Body of pancreas (tissue), 4 donors: ENCODE data around the gene CD300LF.

Experiments used
- CTCF ChIP-seq, 7 experiments: fragments of 450-650 bp in 4 of 7; fragments of 200-600 bp in 3 of 7; sonication (generic) in 3 of 7; IDR thresholded peaks; one replicate each; pipeline ENCODE4 v1.5.1; 2016 to 2019; ENCODE audit warnings: antibody characterized with exemption in 7 of 7
- POLR2A ChIP-seq, 3 donors: fragments of 450-650 bp; IDR thresholded peaks; one replicate each; pipeline ENCODE4 v1.6.1; 2016; ENCODE audit warnings: antibody characterized with exemption in 3 of 3, mild to moderate bottlenecking in 2 of 3

GRCh38 chr17:74736513-74737298 is 24.0 kb upstream of the CD300LF start, which contains the start of gene RAB37:
- TF ChIP-seq CTCF (IDR thresholded peaks at IDR 0.05) (peak in 4 of 7 experiments; percentile 3 to 47 (median 34)), POLR2A (IDR thresholded peaks at IDR 0.05) (peak in 2 of 3 donors; percentile 28 to 32)
